Liver (tissue), 3 donors: ENCODE results near the gene NHERF2.

Experiments used
- ATF3 ChIP-seq: IDR thresholded peaks from 2 replicates; pipeline ENCODE4 v1.6.1; 2016; ENCODE audit warnings: antibody characterized with exemption
- CTCF ChIP-seq: fragments of 150-350 bp; IDR thresholded peaks from 2 replicates; pipeline ENCODE4 v1.5.1; 2017; ENCODE audit warnings: improper control_type of control experiment, low read depth, low read length; ENCODE audit not compliant: missing input control
- GABPA ChIP-seq, 2 donors: IDR thresholded peaks in 1 of 2; conservative IDR thresholded peaks in 1 of 2; 2 replicates each; pipeline ENCODE4 v1.6.1; 2016; ENCODE audit warnings: antibody characterized with exemption in 2 of 2, mild to moderate bottlenecking in 1 of 2, moderate library complexity in 1 of 2
- JUND ChIP-seq, 2 donors: IDR thresholded peaks; 2 replicates each; pipeline ENCODE4 v1.6.1; 2016; ENCODE audit warnings: antibody characterized with exemption in 2 of 2
- RAD21 ChIP-seq, 2 donors: IDR thresholded peaks; 2 replicates each; pipeline ENCODE4 v1.6.1; 2016; ENCODE audit warnings: antibody characterized with exemption in 2 of 2, mild to moderate bottlenecking in 2 of 2
- REST ChIP-seq: IDR thresholded peaks from 2 replicates; pipeline ENCODE4 v1.6.1; 2016; ENCODE audit warnings: antibody characterized with exemption, mild to moderate bottlenecking
- RXRA ChIP-seq, 2 donors: IDR thresholded peaks; 2 replicates each; pipeline ENCODE4 v1.6.1; 2017 to 2018; ENCODE audit warnings: antibody characterized with exemption in 2 of 2, mild to moderate bottlenecking in 1 of 2
- TAF1 ChIP-seq: conservative IDR thresholded peaks from 2 replicates; pipeline ENCODE4 v1.6.1; 2016; ENCODE audit warnings: antibody characterized with exemption, mild to moderate bottlenecking
- YY1 ChIP-seq: IDR thresholded peaks from 2 replicates; pipeline ENCODE4 v1.6.1; 2016; ENCODE audit warnings: antibody characterized with exemption, mild to moderate bottlenecking
- ZBTB33 ChIP-seq: IDR thresholded peaks from 2 replicates; pipeline ENCODE4 v1.6.1; 2016; ENCODE audit warnings: antibody characterized with exemption
- TF ChIP-seq, protein P1 (sequence below): IDR thresholded peaks from 2 replicates; pipeline ENCODE4 v1.6.1; 2016; ENCODE audit warnings: antibody characterized with exemption
- donor health status: healthy.
- donor health status: healthy.

DNA sequence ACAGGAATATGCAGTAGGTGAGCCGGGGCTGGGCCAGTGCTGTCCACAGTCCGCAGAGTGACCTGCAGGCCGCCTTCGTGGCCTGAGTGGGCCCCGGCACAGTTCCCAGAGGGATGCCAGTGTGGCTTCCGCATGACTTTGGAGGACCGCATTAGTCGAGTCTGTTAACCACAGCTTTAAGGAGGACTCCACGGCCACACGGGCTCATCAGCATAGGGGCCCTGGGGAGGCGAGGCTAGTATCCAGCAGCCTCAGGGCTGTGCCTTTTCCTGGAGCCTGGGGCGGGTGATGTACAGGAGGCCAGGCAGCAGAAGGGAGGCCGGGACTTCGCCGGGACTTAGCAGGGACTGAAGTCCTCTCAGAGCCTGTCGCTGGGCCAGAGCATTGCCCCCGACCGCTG, 34.3 kb downstream of the NHERF2 start:
- TF ChIP-seq CTCF (no peak), RAD21 (IDR thresholded peaks at IDR 0.05) (no peak), GABPA (IDR thresholded peaks at IDR 0.05 in 1 of 2, conservative IDR thresholded peaks at IDR 0.05 in 1 of 2) (no peak), TAF1 (no peak), JUND (IDR thresholded peaks at IDR 0.05) (no peak), RXRA (IDR thresholded peaks at IDR 0.05) (no peak), YY1 (no peak), ATF3 (no peak), ZBTB33 (no peak), REST (no peak)
- TF ChIP-seq, protein P1, sequence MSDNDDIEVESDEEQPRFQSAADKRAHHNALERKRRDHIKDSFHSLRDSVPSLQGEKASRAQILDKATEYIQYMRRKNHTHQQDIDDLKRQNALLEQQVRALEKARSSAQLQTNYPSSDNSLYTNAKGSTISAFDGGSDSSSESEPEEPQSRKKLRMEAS: no peak
